GDM1 (cell line): ENCODE data around the gene EIF4B.

Experiments used
- DNase-seq: peaks from one replicate; lab custom pipeline; 2025; lab: John Stamatoyannopoulos, UW

Gene EIF4B

GRCh38 chr12:53047221-53048032 is 41.2 kb downstream of the EIF4B start:
- no peak for DNase-seq

GRCh38 chr12:53048033-53048779 is 42.0 kb downstream of the EIF4B start:
- DNase-seq: no peak

GRCh38 chr12:53048780-53049401 is 42.6 kb downstream of the EIF4B start:
- no peak for DNase-seq

GRCh38 chr12:53049571-53050318 is 43.5 kb downstream of the EIF4B start, which contains the start of gene TNS2:
TNS2 (plus strand) TSS chr12:53050065; CDS start chr12:53050186, 121 bp downstream.
- DNase-seq: no peak

- no peak for DNase-seq
Observed at GRCh38 chr12:53050426-53051057, 44.3 kb downstream of the EIF4B start.

GRCh38 chr12:53051058-53051880 is 45.0 kb downstream of the EIF4B start:
- no peak for DNase-seq

- no peak for DNase-seq
Observed at GRCh38 chr12:53051881-53052412, 45.7 kb downstream of the EIF4B start.

- DNase-seq: no peak
Observed at GRCh38 chr12:53052419-53053217, 46.4 kb downstream of the EIF4B start.

- DNase-seq: no peak
Observed at GRCh38 chr12:53053218-53054111, 47.2 kb downstream of the EIF4B start.

GRCh38 chr12:53054112-53054878 is 48.0 kb downstream of the EIF4B start:
- DNase-seq: peak; percentile 76

GRCh38 chr12:53055471-53056266 is 49.4 kb downstream of the EIF4B start:
- no peak for DNase-seq

- DNase-seq: no peak
Observed at GRCh38 chr12:53056296-53056695, 50.0 kb downstream of the EIF4B start.

- DNase-seq: no peak
Observed at GRCh38 chr12:53056901-53057300, 50.6 kb downstream of the EIF4B start.

GRCh38 chr12:53057816-53058500 is 51.7 kb downstream of the EIF4B start:
- DNase-seq: no peak

- DNase-seq: no peak
Observed at GRCh38 chr12:53058674-53059433, 52.6 kb downstream of the EIF4B start.
